K562 (cell line): ENCODE results near the gene COBLL1. TPM values are rescaled to one million over a fixed set of nuclear protein-coding genes. Genes with fewer than 3 reads are reported as not detected.

ENCODE experiments used
- ATAC-seq: fragments of 200-7000 bp; cut with Tn5 transposase; 3 replicates; pipeline ENCODE4 v1.9.1; 2020; ENCODE audit warnings: moderate library complexity
- BruUV-seq: library from RNA; stranded (reverse); fragments of 400-500 nt; replicated peaks from 2 replicates; lab custom pipeline; 2021; lab: Mats Ljungman, UMichigan
- CTCF ChIA-PET: fragments of 300-600 bp; formaldehyde crosslinking; extraction: SDS; loops from one replicate; lab custom pipeline; 2021; ENCODE audit warnings: low intra/inter-chr PET ratio; lab: Yijun Ruan, JAX
- POLR2A ChIA-PET: fragments of 300-600, 350-650 bp; sonication (Branson Sonifier 250); formaldehyde crosslinking; extraction: SDS; loops from one replicate; lab custom pipeline; 2021; ENCODE audit warnings: antibody characterized with exemption, inconsistent platforms; lab: Yijun Ruan, JAX
- DNase-seq, 4 experiments: peaks; one replicate each; pipeline versions ENCODE4 v3.0.0 to v3.0.0-alpha.2; 2011 to 2018; ENCODE audit warnings: low spot score in 3 of 4, mixed read lengths in 3 of 4; ENCODE audit errors: extremely low read depth in 1 of 4
- FAIRE-seq: peaks from 2 replicates; lab custom pipeline; 2011; peaks lifted over from hg19 to GRCh38; lab: Jason Lieb, UNC
- H2AFZ ChIP-seq: 2 replicates; pipeline ENCODE4 v1.6.0; 2011; ENCODE audit warnings: low read depth, low read length, control low read depth, inconsistent platforms
- H3K27ac ChIP-seq: fragments of 200-600 bp; 3 replicates; pipeline ENCODE4 v1.8.0; 2011; ENCODE audit warnings: low read depth, mild to moderate bottlenecking, control low read depth, inconsistent platforms, low read length, moderate library complexity, mixed read lengths; ENCODE audit errors: extremely low read depth
- H3K27me3 ChIP-seq, 2 experiments: fragments of 300-600 bp in 1 of 2; 2 replicates in 1 of 2; 3 replicates in 1 of 2; pipeline versions ENCODE4 v1.6.0 to v1.8.0; 2011; ENCODE audit warnings: inconsistent platforms in 2 of 2, low read length in 2 of 2, mild to moderate bottlenecking in 1 of 2, mixed read lengths in 1 of 2, moderate library complexity in 1 of 2; ENCODE audit not compliant: control insufficient read depth in 2 of 2, insufficient read depth in 2 of 2
- H3K36me3 ChIP-seq: fragments of 300-600 bp; 3 replicates; pipeline ENCODE4 v1.8.0; 2011; ENCODE audit warnings: mild to moderate bottlenecking, low read length, inconsistent platforms; ENCODE audit not compliant: control insufficient read depth, insufficient read depth
- H3K4me1 ChIP-seq, 2 experiments: fragments of 200-600 bp in 1 of 2; replicated peaks in 1 of 2; 2 replicates in 1 of 2; 3 replicates in 1 of 2; pipeline versions ENCODE4 v1.5.1 to v1.8.0; 2011; ENCODE audit warnings: inconsistent platforms in 2 of 2, low read length in 2 of 2, mild to moderate bottlenecking in 1 of 2, mixed read lengths in 1 of 2, moderate library complexity in 1 of 2; ENCODE audit not compliant: control insufficient read depth in 2 of 2, insufficient read depth in 2 of 2
- H3K4me2 ChIP-seq: 2 replicates; pipeline ENCODE4 v1.6.1; 2011; ENCODE audit warnings: low read length, control low read depth, inconsistent platforms, mixed read lengths; ENCODE audit not compliant: insufficient read depth
- H3K4me3 ChIP-seq: fragments of 200-600 bp; sonication (generic), shearing (Covaris generic); 2 replicates; pipeline ENCODE4 v1.5.1; 2016; ENCODE audit warnings: control low read depth, inconsistent platforms
- H3K79me2 ChIP-seq: fragments of 200-600 bp; 3 replicates; pipeline ENCODE4 v1.8.0; 2011; ENCODE audit warnings: low read length, inconsistent platforms; ENCODE audit not compliant: control insufficient read depth, insufficient read depth
- H3K9ac ChIP-seq, 2 experiments: 2 replicates each; pipeline versions ENCODE4 v1.6.0 to v1.6.1; 2011; ENCODE audit warnings: low read depth in 2 of 2, low read length in 2 of 2, control low read depth in 1 of 2, inconsistent platforms in 1 of 2, mild to moderate bottlenecking in 1 of 2, mixed read lengths in 1 of 2; ENCODE audit not compliant: insufficient read depth in 1 of 2
- H3K9me1 ChIP-seq: one replicate; pipeline ENCODE4 v1.6.0; 2011; ENCODE audit warnings: inconsistent platforms, mild to moderate bottlenecking, low read length, moderate library complexity; ENCODE audit not compliant: control insufficient read depth, insufficient read depth
- H3K9me3 ChIP-seq: replicated peaks from 2 replicates; pipeline ENCODE4 v1.5.1; 2011; ENCODE audit warnings: low read depth, low read length, inconsistent platforms; ENCODE audit not compliant: control insufficient read depth, insufficient read depth
- H4K20me1 ChIP-seq: replicated peaks from 2 replicates; pipeline ENCODE4 v1.6.1; 2011; ENCODE audit warnings: low read length, inconsistent platforms, mixed read lengths; ENCODE audit not compliant: control insufficient read depth, insufficient read depth
- CBX2 ChIP-seq: fragments of 200-600 bp; sonication (generic); IDR thresholded peaks from one replicate; pipeline ENCODE4 v1.6.1; 2012; ENCODE audit warnings: mild to moderate bottlenecking, low read length, inconsistent platforms; ENCODE audit not compliant: insufficient read depth, poor library complexity, severe bottlenecking
- CBX5 ChIP-seq: IDR thresholded peaks from 2 replicates; pipeline ENCODE4 v1.6.1; 2014; ENCODE audit warnings: low read depth, borderline replicate concordance
- CCNT2 ChIP-seq: IDR thresholded peaks from 2 replicates; pipeline ENCODE4 v1.6.1; 2011; ENCODE audit warnings: borderline replicate concordance, low read depth, mild to moderate bottlenecking, moderate library complexity, mixed read lengths, low read length; ENCODE audit not compliant: insufficient read length; ENCODE audit errors: extremely low read depth
- GABPA ChIP-seq: fragments of 200-800 bp; sonication (Bioruptor generic); conservative IDR thresholded peaks from 2 replicates; pipeline ENCODE4 v1.6.1; 2016; ENCODE audit warnings: low read depth, missing genetic modification characterization, missing compliant biosample characterization
- IFI16 ChIP-seq: fragments of 250-450 bp; sonication (Bioruptor Pico); IDR thresholded peaks from 2 replicates; pipeline ENCODE4 v2.1.2; 2022; ENCODE audit warnings: mild to moderate bottlenecking, inconsistent platforms
- KHSRP ChIP-seq: fragments of 450-650 bp; IDR thresholded peaks from 2 replicates; pipeline ENCODE4 v1.6.1; 2017
- KLF13 ChIP-seq: fragments of 450-650 bp; IDR thresholded peaks from 2 replicates; pipeline ENCODE4 v1.6.1; 2016; ENCODE audit warnings: missing genetic modification characterization, low read depth, mild to moderate bottlenecking, missing compliant biosample characterization, moderate library complexity, borderline replicate concordance
- MED1 ChIP-seq: sonication (generic); formaldehyde crosslinking; IDR thresholded peaks from 2 replicates; pipeline ENCODE4 v1.8.1; 2023; ENCODE audit warnings: missing genetic modification reagents, borderline replicate concordance
- NCOR1 ChIP-seq: fragments of 450-650 bp; IDR thresholded peaks from 2 replicates; pipeline ENCODE4 v1.6.1; 2016; ENCODE audit warnings: mild to moderate bottlenecking, moderate library complexity
- PHB2 ChIP-seq: fragments of 450-650 bp; IDR thresholded peaks from 2 replicates; pipeline ENCODE4 v1.6.1; 2017; ENCODE audit warnings: low read depth
- ZBTB11 ChIP-seq, 3 experiments: fragments of 200-800 bp in 1 of 3; fragments of 250-450 bp in 1 of 3; fragments of 450-650 bp in 1 of 3; sonication (Bioruptor Pico) in 1 of 3; sonication (Bioruptor generic) in 1 of 3; formaldehyde crosslinking in 1 of 3; IDR thresholded peaks; 2 replicates each; pipeline versions ENCODE4 v1.6.1 to v1.8.0; 2016 to 2022; ENCODE audit warnings: mild to moderate bottlenecking in 2 of 3, missing genetic modification characterization in 2 of 3, missing compliant biosample characterization in 1 of 3, moderate library complexity in 1 of 3
- ZNF586 ChIP-seq: fragments of 450-650 bp; formaldehyde crosslinking; conservative IDR thresholded peaks from 2 replicates; pipeline ENCODE4 v1.4.0; 2020; ENCODE audit warnings: mild to moderate bottlenecking, moderate library complexity
- WGBS: fragments of 100-300 bp; shearing (Covaris generic); methylation state at CpG from one replicate; pipeline ENCODE4 v1.1.6; 2016; ENCODE audit warnings: low coverage, mixed read lengths; ENCODE audit not compliant: insufficient coverage; ENCODE audit errors: missing lambda C conversion rate; 5-methylcytosine and 5-hydroxymethylcytosine counted together
- in situ Hi-C: fragments of 300-500 bp; cut with MboI; formaldehyde crosslinking; loops from 4 replicates; pipeline ENCODE4 v1.15.0; 2018; ENCODE audit warnings: inconsistent platforms, mixed read lengths
- intact Hi-C: fragments of 100-400 bp; cut with micrococcal nuclease; formaldehyde crosslinking; loops from 2 replicates; pipeline ENCODE4 v1.14.2; 2022
- polyA plus RNA-seq, 8 experiments: library from polyadenylated mRNA; depleted of rRNA in 4 of 8; stranded (reverse) in 5 of 8; unstranded in 3 of 8; fragments of >200 nt; fragmentation: Nextera tagmentation in 2 of 8; fragmentation: Illumina TruSeq in 1 of 8; extraction: Ambion mirVana in 2 of 8; extraction: Trizol in 1 of 8; gene quantifications; 2 replicates each; pipeline versions ENCODE4 v1.2.1 to v1.2.3, GENCODE V29; 2011 to 2014; ENCODE audit warnings: inconsistent platforms in 1 of 8, missing spikeins in 1 of 8
- total RNA-seq, 7 experiments: library from RNA; depleted of rRNA in 6 of 7; stranded (reverse); fragments of >200 nt in 6 of 7; fragmentation: Illumina TruSeq in 2 of 7; extraction: Trizol in 2 of 7; gene quantifications; 2 replicates each; pipeline versions ENCODE4 v1.2.1 to v1.2.3, GENCODE V29; 2011 to 2021; ENCODE audit warnings: low replicate concordance in 1 of 7
- TF ChIP-seq, protein P1 (sequence below): fragments of 250-450 bp; sonication (Bioruptor Pico); IDR thresholded peaks from 2 replicates; pipeline ENCODE4 v1.9.0; 2021; ENCODE audit warnings: mild to moderate bottlenecking, inconsistent platforms
- TF ChIP-seq, protein P2 (sequence below): fragments of 450-650 bp; IDR thresholded peaks from 2 replicates; pipeline ENCODE4 v1.6.1; 2016

Gene COBLL1
- total and polyA plus RNA-seq, 9 of the 15 experiments (the other 6 are each of a cell fraction or from before 2014, with no cell fraction given): 0.07 to 1.6 (median 0.71) TPM

DNA sequence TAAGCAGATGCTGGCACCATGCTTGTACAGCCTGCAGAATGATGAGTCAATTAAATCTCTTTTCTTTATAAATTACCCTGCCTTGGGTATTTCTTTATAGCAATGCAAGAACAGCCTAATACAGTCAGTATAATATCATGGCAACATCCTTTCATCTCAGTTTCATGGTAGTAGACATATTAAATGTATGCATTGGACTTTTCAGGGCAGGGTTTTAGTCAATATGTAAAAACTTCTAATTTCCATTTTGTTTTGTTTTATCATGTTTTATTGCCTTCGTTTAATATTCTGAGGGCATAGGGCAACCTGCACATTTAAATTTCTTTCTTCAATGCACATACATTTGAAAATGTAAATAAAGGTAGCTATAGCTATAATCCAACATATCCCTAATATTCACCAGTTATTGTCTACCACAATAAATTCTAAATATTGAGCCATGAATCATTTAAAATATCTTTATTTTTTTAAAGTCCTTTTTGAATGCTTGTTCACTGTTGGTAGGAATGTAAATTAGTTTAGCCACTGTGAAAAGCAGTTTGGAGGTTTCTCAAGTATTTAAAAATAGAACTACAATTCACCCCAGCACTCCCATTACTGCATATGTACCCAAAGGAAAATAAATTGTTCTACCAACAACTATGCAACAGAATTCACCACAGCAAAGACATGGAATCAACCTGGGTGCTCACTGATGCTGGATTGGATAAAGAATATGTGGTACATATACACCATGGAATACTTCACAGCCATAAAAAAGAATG lies 178.6 kb downstream of the COBLL1 start:
- in situ Hi-C loops: no loop called here
- WGBS: 0% methylated on average over 1 of the region's 1 CpG
- Histone ChIP-seq H3K36me3 (no peaks in the 10 kb centered on the region), H4K20me1 (no peaks in the 10 kb centered on the region), H3K4me2 (no peak overlapping the region), H3K9me3 (no peaks in the 10 kb centered on the region; the same call in 1 of the 2 replicates), H2AFZ (no peak overlapping the region), H3K4me3 (no peak overlapping the region), H3K27me3 (no peaks in the 10 kb centered on the region), H3K9ac (no peak overlapping the region), H3K79me2 (no peaks in the 10 kb centered on the region), H3K4me1 (no peaks in the 10 kb centered on the region), H3K27ac (no peak overlapping the region), H3K9me1 (no peaks in the 10 kb centered on the region)
- CTCF ChIA-PET: no interaction called here
- POLR2A ChIA-PET: no interaction called here
- no peak for FAIRE-seq
- no TSS peak for BruUV-seq
- intact Hi-C loops: no loop called here
- no peak for ATAC-seq
- no peak for DNase-seq
- TF ChIP-seq IFI16 (CRISPR knock-in tag) (no peak), ZBTB11 (CRISPR knock-in tag; IDR thresholded peaks at IDR 0.05) (no peak), KLF13 (no peak), MED1 (no peak), CBX5 (no peak), ZNF586 (CRISPR knock-in tag) (no peak), NCOR1 (no peak), CCNT2 (no peak), GABPA (no peak), CBX2 (no peak), PHB2 (no peak), KHSRP (no peak)
- TF ChIP-seq, protein P1, sequence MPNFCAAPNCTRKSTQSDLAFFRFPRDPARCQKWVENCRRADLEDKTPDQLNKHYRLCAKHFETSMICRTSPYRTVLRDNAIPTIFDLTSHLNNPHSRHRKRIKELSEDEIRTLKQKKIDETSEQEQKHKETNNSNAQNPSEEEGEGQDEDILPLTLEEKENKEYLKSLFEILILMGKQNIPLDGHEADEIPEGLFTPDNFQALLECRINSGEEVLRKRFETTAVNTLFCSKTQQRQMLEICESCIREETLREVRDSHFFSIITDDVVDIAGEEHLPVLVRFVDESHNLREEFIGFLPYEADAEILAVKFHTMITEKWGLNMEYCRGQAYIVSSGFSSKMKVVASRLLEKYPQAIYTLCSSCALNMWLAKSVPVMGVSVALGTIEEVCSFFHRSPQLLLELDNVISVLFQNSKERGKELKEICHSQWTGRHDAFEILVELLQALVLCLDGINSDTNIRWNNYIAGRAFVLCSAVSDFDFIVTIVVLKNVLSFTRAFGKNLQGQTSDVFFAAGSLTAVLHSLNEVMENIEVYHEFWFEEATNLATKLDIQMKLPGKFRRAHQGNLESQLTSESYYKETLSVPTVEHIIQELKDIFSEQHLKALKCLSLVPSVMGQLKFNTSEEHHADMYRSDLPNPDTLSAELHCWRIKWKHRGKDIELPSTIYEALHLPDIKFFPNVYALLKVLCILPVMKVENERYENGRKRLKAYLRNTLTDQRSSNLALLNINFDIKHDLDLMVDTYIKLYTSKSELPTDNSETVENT: no peak
- TF ChIP-seq, protein P2, sequence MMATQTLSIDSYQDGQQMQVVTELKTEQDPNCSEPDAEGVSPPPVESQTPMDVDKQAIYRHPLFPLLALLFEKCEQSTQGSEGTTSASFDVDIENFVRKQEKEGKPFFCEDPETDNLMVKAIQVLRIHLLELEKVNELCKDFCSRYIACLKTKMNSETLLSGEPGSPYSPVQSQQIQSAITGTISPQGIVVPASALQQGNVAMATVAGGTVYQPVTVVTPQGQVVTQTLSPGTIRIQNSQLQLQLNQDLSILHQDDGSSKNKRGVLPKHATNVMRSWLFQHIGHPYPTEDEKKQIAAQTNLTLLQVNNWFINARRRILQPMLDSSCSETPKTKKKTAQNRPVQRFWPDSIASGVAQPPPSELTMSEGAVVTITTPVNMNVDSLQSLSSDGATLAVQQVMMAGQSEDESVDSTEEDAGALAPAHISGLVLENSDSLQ: no peak
